Hematopoietic multipotent progenitor cell (in vitro differentiated cells): ENCODE results near the gene ZNF516. TPM values are rescaled to one million over a fixed set of nuclear protein-coding genes. Genes with fewer than 3 reads are reported as not detected.

Experiments used
- DNase-seq, 3 donors: peaks; one replicate each; pipeline ENCODE4 v3.0.0-alpha.2; 2011 to 2015; ENCODE audit warnings: low read depth in 2 of 3, low spot score in 2 of 3
- total RNA-seq: library from RNA; depleted of rRNA; stranded (reverse); fragments of >200 nt; gene quantifications from one replicate; pipeline ENCODE4 v1.2.3, GENCODE V29; 2012

ZNF516 gene
- total RNA-seq, 1 donor, result 20.2 TPM

DNA sequence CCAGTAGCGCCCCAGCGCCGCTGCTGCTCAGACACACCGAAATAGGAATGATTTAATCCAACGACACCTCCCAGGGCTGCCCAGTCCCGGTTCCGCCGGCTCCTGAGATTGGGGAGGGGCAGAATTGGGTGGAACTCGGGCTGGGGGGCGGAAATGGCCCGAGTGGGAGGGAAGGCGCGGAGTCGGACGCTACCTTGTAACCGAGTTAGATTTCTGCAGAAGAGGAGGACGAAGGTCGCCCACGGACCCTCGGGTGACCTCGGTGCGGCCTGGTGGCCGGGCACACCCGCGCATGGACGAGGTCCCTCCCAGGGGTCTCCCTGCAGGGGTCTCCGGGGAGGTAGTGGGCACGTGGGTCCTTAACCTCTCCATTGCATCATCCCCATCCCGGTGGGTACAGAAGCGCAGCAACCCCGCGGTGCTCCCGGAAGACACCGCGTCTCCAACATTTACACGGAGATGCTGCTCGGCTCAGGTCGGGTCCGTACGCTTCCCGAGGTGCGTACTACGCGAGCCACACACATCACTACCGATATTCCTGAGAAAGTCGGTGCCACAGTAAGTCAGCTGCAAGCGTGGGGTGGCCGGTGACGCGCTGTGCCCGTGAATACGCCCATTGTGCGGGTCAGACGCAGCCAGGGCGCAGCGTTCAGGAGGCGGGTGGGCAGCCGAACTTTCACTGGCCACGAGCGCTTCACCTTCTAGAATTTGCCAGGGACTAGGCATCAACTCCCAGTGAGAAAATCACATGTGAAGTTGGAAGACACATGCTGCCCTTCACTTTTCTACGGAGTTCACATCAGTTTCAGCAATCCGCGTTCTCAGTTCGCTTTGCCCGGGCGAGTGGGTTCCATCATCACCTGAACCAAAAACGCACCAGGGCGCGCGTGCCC is 3.0 kb downstream of the ZNF516 start:
- DNase-seq, result peak in 1 of 3 donors; percentile 17

DNA sequence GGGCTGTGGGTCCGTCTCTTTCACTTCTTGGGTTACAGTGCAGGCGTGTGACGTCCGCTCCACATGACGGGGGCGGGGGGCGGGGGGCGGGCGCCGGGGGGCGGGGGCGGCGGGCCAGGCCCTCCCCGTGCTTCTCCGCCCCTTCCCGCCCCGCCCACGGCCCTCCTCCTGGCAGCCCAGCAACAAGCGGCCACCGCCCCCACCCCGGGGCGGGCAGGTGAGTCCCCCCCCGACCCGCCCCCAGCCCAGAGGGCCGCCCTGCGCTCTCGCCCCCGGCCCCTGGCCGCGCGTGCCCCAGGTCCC is 3.6 kb downstream of the ZNF516 start:
- peak in 2 of 3 donors; percentile 74 to 77 for DNase-seq

DNA sequence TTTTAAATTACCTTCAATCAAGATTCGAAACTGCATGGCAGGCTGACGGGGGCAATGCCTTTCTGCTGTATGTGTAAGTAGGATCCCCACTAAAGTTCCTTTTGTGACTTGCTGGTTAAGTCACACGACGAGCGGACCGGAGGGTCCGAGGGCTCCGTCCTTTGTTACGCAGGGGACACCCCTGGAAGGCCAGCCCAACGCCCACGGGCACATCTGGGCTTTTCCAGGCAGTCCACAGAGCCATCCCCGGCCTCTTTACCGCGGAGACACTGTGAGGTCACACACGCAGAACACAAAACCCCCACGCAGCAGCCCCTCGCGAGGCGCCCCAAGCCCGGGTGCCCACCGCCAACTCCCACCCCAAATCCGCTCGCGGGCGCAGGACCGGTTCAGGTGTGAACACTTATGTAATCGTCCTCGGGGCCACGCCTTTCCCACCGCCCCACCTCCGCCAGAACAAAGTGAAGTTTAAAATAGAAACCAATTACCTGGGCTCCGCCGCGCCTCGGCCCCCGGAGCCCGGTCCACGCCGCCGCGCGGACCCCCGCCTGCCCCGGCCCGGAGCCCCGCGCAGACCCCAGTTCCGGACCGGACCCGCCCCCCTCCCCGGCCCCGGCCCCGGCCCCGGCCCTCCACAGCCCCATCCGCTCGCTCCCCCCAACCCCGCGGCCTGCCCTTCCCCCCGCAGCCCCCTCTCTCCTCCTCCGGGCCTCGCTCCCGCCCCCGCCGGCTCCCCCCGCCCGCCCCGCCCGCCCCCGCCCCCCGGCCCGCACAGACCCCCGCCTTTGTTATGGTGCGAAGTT is 4.2 kb downstream of the ZNF516 start:
- peak in 2 of 3 donors; percentile 33 to 61 for DNase-seq

DNA sequence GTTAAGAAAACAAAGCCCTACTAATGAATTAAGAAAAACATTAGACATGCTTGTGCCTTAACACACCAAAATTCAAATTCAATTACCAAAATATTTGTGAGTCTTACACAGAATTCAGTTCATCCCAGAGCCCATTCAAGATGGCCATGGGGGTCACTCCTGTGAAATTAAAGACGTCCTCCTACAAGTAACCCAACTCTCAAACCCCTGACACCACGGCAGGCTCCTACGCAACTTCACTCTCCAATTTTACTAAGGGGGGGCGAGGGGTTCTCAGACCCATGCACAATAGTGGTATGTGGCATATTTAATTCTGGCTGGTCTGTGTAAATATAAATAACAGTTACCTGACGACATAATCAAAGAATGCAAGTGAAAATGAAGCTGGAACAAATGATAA is 5.0 kb downstream of the ZNF516 start:
- DNase-seq, result no peak

DNA sequence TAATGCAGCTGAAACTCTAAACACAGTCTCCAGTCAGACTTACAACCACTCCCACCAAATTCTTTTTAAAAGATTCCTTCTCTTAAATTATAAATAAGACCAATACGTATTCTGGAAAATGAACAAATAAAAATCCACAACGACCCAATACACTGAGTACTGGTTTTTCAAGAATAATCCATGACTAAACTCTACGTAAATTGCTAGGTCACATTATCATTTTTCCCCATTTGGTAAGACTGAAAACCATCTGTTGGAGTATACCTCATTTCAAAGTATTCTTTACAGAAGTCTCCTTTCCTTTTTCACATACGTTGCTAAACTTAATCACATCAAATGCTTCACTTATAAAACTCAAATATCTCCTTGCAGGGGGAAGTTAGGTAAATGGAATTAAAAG is 6.0 kb downstream of the ZNF516 start:
- DNase-seq, result no peak

DNA sequence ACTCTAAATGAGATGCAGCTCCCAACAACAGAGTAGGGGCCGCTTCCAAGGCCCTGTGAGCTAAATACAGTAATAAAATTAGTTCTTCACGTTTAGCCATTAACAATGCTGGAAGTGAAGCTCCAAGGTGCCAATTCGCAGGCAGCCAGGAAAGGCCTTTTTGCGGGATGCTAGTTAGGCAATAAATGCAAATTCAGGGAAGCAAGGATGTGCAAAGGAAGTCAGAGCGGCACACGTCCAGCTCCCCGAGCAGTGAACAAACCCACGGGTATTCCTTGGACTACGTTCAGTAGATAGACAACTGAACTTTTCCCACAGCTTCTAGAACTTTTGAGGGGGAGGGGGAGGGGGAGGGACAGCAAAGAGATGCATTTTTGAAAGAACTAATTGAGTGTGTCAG is 6.9 kb downstream of the ZNF516 start:
- no peak for DNase-seq

DNA sequence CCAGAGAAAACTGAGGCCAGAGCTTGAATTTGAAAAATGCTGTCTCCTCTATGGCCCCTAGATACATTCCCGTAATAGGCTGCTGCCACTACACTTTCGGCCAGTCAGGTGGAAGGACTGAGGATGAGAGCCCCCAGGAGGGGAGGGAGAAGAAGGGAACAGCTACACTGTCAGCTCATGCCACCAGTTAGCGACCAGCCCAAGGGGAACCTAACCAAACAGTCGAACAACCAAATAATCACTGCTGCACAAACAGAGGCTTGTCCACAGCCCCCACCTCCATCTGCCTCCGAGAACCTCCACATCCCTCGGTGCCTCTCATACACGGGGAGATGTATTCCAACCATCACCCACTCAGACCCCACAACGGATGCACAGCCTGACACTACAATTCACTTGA is 7.3 kb downstream of the ZNF516 start:
- DNase-seq, result peak in 1 of 3 donors; percentile 34

DNA sequence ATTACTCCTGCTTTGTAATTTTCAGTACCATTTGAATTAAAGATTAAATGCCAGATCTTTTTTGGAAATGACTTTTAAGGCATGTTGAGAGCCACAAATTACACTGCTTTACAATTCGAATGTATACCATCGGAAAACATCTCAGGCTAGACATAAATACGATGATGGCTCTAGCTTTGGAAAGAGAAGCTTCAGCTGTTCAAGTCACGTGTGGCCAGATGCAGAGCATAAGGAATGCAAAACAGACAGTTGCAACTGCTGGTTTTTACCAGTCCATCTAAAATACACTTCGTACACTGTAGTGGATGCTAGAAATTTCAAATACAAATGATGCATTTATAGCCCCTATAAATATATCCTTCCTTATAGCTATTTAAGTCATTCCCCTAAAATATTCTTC is 8.0 kb downstream of the ZNF516 start:
- no peak for DNase-seq

DNA sequence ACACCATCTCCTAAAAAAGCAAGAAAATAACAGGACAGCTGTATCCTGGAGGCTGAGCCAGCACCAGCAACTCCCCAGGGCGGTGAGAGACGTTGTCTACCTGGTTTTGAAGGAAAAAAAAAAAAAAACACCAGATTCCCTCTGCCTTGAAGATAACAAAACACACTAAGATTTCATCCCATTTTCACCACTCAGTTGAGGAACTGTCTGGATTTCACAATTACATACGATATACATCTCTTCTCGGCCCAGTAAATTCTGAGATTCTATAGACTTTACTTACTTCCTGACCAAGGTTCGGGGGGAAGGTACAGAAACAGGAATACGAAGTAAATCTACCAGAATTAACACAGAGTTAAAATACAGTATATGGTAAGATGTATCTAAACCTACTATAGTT is 8.5 kb downstream of the ZNF516 start:
- DNase-seq, result no peak

DNA sequence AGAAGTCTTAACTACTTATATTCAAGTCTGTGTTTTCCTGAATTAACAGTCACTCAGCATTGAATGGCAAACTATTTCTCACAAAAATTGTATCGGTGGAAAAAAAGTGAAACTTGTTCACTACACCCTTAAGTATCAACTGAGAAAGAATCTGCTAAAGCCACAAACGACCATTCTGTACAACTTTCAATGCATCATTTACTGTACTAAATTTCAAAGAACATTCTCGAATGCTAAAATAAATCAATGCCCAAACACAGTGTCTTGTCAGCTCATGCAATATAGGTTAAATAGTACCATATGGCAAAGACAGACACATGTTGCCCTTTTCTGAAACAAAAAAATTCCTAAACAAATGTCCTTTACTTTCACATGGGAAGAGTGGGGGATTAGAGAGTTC is 9.0 kb downstream of the ZNF516 start:
- DNase-seq, result no peak

DNA sequence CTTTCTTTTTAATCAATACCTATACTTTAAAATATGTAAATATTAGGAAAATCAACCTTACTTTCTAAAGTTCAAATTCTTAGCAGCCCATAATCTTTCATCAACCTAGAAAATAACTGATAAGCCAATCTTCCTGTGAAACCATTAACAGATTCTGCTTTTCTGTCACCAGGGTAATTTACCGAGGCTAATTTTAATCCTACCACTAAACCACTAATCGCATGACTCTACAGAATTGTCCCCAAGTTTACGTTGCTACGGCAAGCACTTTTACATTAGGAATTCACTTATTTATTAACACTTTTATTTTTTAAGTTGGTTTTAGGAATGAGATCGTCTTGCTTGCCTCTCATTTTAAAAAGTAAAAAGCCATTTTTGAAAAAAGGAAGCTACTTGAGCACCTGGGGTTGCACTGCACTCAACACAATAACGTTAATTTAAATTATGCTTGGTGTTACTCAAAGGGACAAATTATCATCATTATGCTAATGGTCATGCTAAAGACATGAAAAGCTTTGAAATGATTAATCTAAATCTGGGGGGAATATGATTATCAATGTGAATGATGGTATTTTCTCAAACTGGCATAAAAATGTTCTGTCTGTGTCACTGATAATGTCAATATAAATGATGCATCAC is 10.2 kb downstream of the ZNF516 start:
- peak in 1 of 3 donors; percentile 38 for DNase-seq

DNA sequence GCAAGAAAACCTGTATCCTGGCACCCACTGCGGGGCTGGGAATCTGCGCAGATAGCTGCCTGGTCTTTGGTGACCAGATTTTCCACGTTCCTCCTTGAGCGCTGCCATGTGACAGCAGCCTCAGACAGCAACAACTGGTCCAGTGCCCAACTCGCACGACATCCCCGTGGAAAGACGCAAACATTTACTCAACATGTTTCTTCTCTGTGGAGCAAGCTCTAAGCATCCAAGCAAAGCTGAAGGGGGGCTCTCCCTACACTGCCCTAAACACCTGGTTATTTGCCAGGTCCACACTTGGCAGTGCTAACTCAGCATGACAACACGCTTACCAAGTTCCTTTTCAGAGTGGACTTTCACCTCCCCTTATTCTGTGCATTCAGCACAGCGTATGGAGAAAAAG is 11.3 kb downstream of the ZNF516 start:
- DNase-seq, result no peak

DNA sequence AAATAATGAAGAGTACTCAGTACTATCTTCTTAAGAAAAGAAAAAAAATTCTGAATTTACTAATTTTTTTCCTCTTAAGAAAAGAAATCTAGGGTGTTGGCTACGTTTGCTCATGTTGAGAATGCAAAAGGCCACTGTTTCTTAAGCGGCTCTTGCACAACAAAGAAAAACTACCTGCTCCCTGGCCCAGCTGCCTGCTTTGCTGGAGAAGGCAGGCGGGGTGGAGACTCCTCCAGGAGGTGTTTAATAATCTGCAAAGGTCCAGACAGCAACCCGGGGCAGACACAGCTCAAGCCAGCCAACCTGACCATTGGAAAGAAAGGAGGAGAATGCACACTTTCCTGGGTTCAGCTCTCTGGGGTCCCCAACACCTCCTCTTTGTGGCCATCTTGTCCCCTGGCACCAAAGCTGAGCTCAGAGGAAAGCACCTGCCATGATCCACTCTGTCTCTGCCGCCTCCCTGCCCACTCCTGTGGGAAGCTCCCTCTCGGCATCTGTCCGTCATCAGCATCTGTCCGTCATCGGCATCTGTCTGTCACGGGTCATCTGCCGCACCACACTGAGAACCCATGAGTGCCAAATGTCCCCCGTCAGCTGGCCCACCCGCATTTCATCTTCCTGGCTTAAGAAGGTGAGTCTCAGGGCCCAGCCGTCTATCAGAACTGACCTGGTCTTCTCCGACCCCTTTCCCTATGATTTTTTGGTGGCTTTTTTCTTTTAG is 11.9 kb downstream of the ZNF516 start:
- DNase-seq, result no peak

DNA sequence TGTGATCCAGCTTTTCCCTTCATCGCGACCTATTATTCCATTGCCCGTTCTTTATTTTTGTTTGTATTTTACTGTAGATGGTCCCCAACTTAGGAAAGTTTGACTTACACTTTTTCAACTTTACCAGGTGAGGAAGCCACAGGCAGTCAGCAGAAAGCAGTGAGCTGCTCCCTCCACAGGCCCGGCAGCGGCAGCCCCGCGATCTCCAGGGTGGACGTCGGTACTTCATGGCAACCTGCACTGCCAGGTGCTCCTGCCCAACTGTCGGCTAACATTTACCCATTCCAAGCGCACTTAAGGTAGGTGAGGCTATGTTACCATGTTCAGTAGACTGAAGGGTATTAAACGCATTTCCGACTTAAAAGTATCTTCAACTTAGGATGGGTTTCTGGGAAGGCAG is 12.8 kb downstream of the ZNF516 start:
- no peak for DNase-seq

DNA sequence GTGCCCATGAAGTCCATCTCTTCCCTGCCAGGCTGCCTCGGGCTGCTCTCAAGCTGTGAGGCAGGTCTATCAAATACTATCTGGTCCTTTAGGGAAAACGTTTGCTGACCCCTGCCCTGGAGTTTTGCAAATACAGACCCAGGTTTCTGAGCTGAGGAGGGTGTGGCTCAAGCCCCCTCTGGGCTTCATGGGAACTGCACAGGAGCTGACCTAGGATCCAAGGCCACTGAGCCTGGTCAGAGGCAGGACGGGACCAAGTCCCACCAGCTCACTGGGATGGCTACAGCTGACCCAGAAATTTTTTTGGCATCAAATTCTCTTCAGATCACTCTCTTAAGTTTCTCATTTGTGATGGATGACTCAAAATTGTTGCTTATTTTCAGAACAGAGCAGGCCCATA is 14.1 kb downstream of the ZNF516 start:
- no peak for DNase-seq

DNA sequence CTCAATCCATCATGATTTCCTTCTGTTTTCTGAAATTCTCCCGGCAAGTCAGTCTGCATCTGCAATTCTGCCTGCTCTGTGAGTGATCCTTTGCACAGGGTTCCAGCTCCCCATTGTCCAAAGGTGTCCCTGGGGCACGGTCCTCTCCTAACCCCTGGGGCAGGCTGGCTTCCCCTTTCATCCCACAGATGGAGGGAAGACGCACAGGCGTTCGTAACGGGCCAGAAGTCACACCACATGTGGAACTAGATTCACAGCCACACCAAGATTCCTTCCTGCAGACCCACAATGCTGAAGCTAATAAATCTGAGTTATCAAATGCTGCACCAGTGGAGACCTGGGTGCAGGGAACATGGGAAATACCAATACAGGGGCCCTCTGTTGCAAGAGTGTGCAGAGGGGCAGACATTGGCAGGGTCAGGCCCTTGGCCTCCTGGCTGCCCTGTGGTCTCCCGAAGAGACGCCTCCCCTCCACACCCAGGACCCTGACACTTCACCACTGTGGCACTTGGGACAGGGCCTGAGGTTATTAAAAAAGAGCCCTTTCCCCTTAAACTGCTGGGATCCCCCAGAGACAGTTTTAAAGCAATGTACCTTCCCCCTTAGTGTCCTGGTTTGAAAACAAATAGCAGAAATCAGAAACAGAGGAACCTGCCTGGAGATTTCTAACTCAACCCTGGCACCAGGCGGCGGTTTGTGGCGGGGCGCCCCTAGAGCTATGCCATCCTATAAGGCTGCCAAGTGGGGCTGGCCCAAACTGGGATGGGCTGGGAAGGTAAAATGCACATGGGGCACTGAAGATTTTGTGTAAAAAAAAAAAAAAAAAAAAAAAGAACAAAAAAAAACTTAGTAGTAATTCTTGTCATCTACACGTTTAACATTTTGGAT is 15.4 kb downstream of the ZNF516 start:
- DNase-seq, result peak in 1 of 3 donors; percentile 55

DNA sequence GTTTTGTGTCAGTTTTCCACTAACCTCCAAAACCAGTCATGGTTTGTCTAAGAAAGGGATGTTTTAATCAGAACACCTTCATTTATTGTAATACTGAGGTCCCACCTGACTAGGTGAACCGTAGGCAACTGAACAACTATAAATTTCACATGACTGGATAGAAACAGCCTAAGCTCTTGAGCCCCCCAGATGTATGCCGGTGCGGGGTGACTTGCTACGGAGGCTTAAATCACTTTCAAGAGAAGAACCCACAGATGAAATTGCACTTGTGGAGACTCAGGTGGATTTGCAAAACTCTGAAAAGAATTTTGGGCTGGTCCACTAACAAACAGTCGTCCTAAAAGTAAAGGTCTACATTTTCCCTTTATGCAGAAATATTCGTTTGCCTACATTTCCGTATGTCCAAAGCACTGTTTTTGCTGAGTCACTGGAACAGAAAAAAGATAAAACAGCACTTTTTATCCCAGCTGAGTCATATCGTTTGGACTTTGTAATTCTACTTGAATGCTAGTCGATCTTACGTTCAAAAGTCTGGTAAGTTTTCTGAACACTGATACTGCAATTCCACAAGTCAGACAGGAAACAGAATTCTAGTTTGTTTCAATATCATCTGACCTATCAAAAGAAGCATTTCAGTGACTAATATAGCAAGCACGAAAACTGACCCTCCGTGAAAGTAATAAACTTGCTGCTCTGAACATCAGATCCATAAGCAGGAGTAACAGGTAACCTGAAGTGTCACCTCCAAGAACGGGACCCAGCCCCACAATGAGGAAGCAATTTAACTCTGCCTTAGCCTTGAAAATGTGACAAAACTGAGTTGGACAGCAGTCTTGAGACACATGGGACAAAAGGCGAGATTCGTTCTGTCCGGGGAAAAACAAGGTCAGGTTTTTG is 18.1 kb downstream of the ZNF516 start:
- peak in 1 of 3 donors; percentile 59 for DNase-seq

DNA sequence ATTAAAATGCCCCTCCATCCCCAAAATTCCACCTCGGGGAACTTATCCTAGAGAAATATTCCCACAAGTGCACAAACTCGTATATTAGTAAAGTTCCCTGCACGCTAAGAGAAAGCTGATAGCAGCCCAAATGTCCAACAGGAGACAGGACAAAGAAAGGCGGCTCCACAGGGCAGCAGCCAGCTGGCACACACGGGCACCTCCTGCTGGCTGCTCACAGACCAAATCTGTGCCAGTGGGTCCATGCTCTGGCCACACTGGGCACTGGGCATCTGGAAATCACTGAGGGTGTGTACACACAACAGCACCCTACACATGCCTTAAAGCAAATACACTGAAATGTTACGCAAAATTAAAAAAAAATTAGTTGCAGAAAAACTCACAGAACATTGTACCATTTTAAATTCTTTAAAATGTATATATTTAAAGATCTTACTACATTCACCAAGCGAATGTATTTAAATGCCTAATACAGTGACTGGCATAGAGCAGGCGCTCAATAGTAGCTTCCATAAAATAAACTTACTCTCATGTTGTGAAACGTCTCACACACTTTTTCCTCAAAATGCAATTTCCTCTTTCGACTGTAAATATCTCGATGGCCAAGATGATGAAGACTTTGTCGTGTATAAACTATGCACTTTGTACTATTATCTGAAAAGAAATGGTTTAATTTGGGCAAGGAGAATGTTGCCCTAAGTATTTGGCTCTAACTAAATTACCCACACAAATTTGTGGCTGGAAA is 19.4 kb downstream of the ZNF516 start:
- DNase-seq, result no peak
